Measurements from ENCODE around the gene INPP5E.

INPP5E gene

GRCh38 chr9:136438548-136439480 is 831 bp downstream of the INPP5E start:
- Histone ChIP-seq H3K9ac (ENCODE audit: low read length) (peak overlapping the region; percentile 78), H3F3A (ENCODE audit: insufficient read depth, low read length) (peaks cover 9% of the 10 kb centered on the region), H3K9me2 (replicated peaks; ENCODE audit: insufficient read depth, low read length) (no peaks in the 10 kb centered on the region), H4K20me1 (ENCODE audit: insufficient read depth, low read length) (no peaks in the 10 kb centered on the region), H2AFZ (ENCODE audit: low read length) (peak overlapping the region; percentile 61), H3K27ac (ENCODE audit: low read length) (no peak overlapping the region; the same call in 1 of the 2 replicates), H3K4me3 (ENCODE audit: low read length) (peak overlapping the region; percentile 77), H3K9me3 (replicated peaks; ENCODE audit: insufficient read depth, low read length) (no peaks in the 10 kb centered on the region), H3K36me3 (replicated peaks; ENCODE audit: insufficient read depth, low read length) (no peaks in the 10 kb centered on the region), H3K79me2 (ENCODE audit: low read length) (peaks cover 46% of the 10 kb centered on the region), H3K4me2 (ENCODE audit: low read depth, low read length) (peak overlapping the region; percentile 90), H3K4me1 (ENCODE audit: low read length) (peaks cover 8% of the 10 kb centered on the region; the same call in 1 of the 2 replicates), H3K27me3 (replicated peaks; ENCODE audit: insufficient read depth, low read length) (no peaks in the 10 kb centered on the region)
- TF ChIP-seq EZH2phosphoT487 (IDR thresholded peaks at IDR 0.05; ENCODE audit: low read length) (no peak), CTCF (IDR thresholded peaks at IDR 0.05; ENCODE audit: low read length) (no peak), EZH2 (optimal IDR thresholded peaks at IDR 0.05; ENCODE audit: low read depth, low read length) (no peak)
- peak; percentile 53 for DNase-seq

- H3K27me3 ChIP-seq (replicated peaks; ENCODE audit: insufficient read depth, low read length): no peaks in the 10 kb centered on the region
- H3K27ac ChIP-seq (ENCODE audit: low read length): no peak overlapping the region
- no peaks in the 10 kb centered on the region for H3K36me3 ChIP-seq (replicated peaks; ENCODE audit: insufficient read depth, low read length)
- H3K4me2 ChIP-seq (ENCODE audit: low read depth, low read length): peak overlapping the region; percentile 90
- peaks cover 46% of the 10 kb centered on the region for H3K79me2 ChIP-seq (ENCODE audit: low read length)
- H3K4me3 ChIP-seq (ENCODE audit: low read length): peak overlapping the region; percentile 77
- TF ChIP-seq CTCF (IDR thresholded peaks at IDR 0.05; ENCODE audit: low read length): no peak
- TF ChIP-seq EZH2phosphoT487 (IDR thresholded peaks at IDR 0.05; ENCODE audit: low read length): no peak
- TF ChIP-seq EZH2 (optimal IDR thresholded peaks at IDR 0.05; ENCODE audit: low read depth, low read length): no peak
- no peak for DNase-seq
- no peaks in the 10 kb centered on the region for H3K9me3 ChIP-seq (replicated peaks; ENCODE audit: insufficient read depth, low read length)
- peak overlapping the region; percentile 78; the same call in 1 of the 2 replicates for H3K9ac ChIP-seq (ENCODE audit: low read length)
- peaks cover 8% of the 10 kb centered on the region; the same call in 1 of the 2 replicates for H3K4me1 ChIP-seq (ENCODE audit: low read length)
- H2AFZ ChIP-seq (ENCODE audit: low read length): no peak overlapping the region
- peaks cover 9% of the 10 kb centered on the region for H3F3A ChIP-seq (ENCODE audit: insufficient read depth, low read length)
- H4K20me1 ChIP-seq (ENCODE audit: insufficient read depth, low read length): no peaks in the 10 kb centered on the region
- H3K9me2 ChIP-seq (replicated peaks; ENCODE audit: insufficient read depth, low read length): no peaks in the 10 kb centered on the region
These were observed 1.7 kb downstream of the INPP5E start for GRCh38 chr9:136437839-136438547.

GRCh38 chr9:136437430-136437829 is 2.2 kb downstream of the INPP5E start:
- Histone ChIP-seq H3K4me1 (ENCODE audit: low read length) (peaks cover 8% of the 10 kb centered on the region; the same call in 1 of the 2 replicates), H3K27me3 (replicated peaks; ENCODE audit: insufficient read depth, low read length) (no peaks in the 10 kb centered on the region), H3K9ac (ENCODE audit: low read length) (no peak overlapping the region), H3K36me3 (replicated peaks; ENCODE audit: insufficient read depth, low read length) (no peaks in the 10 kb centered on the region), H3K27ac (ENCODE audit: low read length) (no peak overlapping the region), H3K4me2 (ENCODE audit: low read depth, low read length) (peak overlapping the region; percentile 90; the same call in 1 of the 2 replicates), H3K9me2 (replicated peaks; ENCODE audit: insufficient read depth, low read length) (no peaks in the 10 kb centered on the region), H2AFZ (ENCODE audit: low read length) (no peak overlapping the region), H3K4me3 (ENCODE audit: low read length) (no peak overlapping the region), H4K20me1 (ENCODE audit: insufficient read depth, low read length) (no peaks in the 10 kb centered on the region), H3K9me3 (replicated peaks; ENCODE audit: insufficient read depth, low read length) (no peaks in the 10 kb centered on the region), H3F3A (ENCODE audit: insufficient read depth, low read length) (peaks cover 9% of the 10 kb centered on the region), H3K79me2 (ENCODE audit: low read length) (peaks cover 46% of the 10 kb centered on the region)
- TF ChIP-seq EZH2phosphoT487 (IDR thresholded peaks at IDR 0.05; ENCODE audit: low read length): no peak
- TF ChIP-seq CTCF (IDR thresholded peaks at IDR 0.05; ENCODE audit: low read length): no peak
- TF ChIP-seq EZH2 (optimal IDR thresholded peaks at IDR 0.05; ENCODE audit: low read depth, low read length): no peak
- DNase-seq: no peak

Measured in MM.1S (cell line).